ENCODE data around the gene GIGYF2. TPM values are rescaled to one million over a fixed set of nuclear protein-coding genes. Genes with fewer than 3 reads are reported as not detected.

GIGYF2 gene
- total RNA-seq, 1 experiment from 2014 or later: 71.1 TPM

DNA sequence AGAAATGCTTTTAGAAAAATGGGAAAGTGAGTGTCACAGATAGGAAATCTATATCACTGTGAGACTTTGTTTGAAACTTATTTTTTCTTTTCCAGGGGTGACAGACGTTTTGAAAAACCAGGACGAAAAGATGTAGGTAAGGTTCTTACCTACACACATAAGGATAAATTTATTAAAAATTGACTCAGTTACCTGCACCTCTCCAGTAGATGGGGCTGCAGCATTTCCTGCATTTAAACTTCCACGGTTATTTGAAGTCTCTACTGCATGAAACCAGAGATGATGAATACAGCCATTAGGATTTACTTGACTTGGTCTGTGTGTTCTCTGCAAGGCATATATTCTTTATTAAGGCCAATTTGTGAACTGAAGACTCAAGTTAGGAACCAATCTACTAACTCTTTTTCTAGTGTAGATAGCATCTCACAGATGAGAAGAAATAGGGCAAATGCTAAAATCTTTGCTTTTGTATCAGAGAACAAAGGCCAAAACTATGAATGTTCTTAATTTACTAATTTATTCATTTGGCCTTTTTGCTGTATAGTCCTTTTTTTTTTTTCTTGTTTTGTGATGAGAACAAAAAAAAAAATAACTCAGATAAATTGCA is 64.3 kb downstream of the GIGYF2 start:
- ChIA-PET POLR2A (no interaction called here), CTCF (interaction anchor here (0.6 to 0.8 kb wide), 3 partner anchors 10 to 486 kb away, joined by 3 to 4 read pairs (median 4); no protein-coding TSS in a partner anchor)
- no peaks in the 10 kb centered on the region for H3K9me3 Mint-ChIP-seq (ENCODE audit: unreplicated experiment)
- no TSS peak for BruUV-seq (replicated peaks)
- no peak overlapping the region for H3K27ac Mint-ChIP-seq (ENCODE audit: low read depth, unreplicated experiment)
- no peaks in the 10 kb centered on the region for H3K27me3 Mint-ChIP-seq (ENCODE audit: insufficient read depth, unreplicated experiment)
- TF ChIP-seq, protein P1, sequence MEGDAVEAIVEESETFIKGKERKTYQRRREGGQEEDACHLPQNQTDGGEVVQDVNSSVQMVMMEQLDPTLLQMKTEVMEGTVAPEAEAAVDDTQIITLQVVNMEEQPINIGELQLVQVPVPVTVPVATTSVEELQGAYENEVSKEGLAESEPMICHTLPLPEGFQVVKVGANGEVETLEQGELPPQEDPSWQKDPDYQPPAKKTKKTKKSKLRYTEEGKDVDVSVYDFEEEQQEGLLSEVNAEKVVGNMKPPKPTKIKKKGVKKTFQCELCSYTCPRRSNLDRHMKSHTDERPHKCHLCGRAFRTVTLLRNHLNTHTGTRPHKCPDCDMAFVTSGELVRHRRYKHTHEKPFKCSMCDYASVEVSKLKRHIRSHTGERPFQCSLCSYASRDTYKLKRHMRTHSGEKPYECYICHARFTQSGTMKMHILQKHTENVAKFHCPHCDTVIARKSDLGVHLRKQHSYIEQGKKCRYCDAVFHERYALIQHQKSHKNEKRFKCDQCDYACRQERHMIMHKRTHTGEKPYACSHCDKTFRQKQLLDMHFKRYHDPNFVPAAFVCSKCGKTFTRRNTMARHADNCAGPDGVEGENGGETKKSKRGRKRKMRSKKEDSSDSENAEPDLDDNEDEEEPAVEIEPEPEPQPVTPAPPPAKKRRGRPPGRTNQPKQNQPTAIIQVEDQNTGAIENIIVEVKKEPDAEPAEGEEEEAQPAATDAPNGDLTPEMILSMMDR (IDR thresholded peaks at IDR 0.05; ENCODE audit: unreplicated experiment): peak; percentile 38
- peak; percentile 54 for DNase-seq (ENCODE audit: unreplicated experiment)
- intact Hi-C loops (cut with micrococcal nuclease): loop anchor here (1.0 kb wide), 2 partner anchors 155 to 490 kb away; partner anchors contain the start of gene ATG16L1
- peaks cover 60% of the 10 kb centered on the region for H3K36me3 Mint-ChIP-seq (ENCODE audit: insufficient read depth, unreplicated experiment)
- no peak overlapping the region for H3K4me3 Mint-ChIP-seq (ENCODE audit: unreplicated experiment)
- no peaks in the 10 kb centered on the region for H3K4me1 Mint-ChIP-seq (ENCODE audit: insufficient read depth, unreplicated experiment)

DNA sequence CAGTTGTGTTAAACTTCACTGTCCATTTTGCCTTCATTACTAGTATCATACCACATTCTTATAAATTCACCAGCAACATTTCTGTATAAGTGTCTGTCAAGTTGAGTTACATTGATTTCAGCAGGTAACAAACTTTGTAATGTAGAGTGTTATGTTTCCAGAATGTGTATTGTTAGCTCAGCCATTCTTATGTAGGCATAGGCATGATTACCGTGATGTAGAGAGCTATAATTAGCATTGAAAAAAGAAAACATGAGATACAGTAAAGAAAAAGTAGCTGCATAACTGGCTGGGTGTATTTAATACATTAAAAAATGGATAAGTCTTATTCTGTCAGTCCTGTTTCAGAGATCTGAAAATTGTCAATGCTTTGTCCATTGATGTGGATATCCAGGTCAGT is 70.7 kb downstream of the GIGYF2 start:
- TF ChIP-seq, protein P1 (IDR thresholded peaks at IDR 0.05; ENCODE audit: unreplicated experiment): no peak

DNA sequence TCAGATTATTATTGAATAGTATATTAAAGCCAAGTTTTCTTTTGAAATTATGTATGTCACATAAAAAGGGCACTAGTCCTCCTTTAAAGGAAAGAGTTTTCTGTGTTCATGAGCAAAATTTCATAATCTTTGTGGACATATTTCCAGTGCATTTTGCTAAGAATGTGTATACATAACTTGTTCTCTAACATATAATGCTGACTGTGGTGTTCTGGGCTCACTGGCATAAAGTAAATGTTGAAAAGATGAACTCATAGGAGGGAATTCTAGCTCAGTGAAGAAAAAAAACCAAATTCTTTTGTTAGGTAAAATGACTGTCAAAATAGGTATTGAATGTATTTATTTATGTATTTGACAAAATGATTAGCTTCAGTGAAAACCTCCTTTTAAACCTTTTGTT is 73.1 kb downstream of the GIGYF2 start:
- no peak for DNase-seq (ENCODE audit: unreplicated experiment)
- intact Hi-C loops (cut with micrococcal nuclease): no loop called here
- Mint-ChIP-seq H3K27me3 (ENCODE audit: insufficient read depth, unreplicated experiment) (no peaks in the 10 kb centered on the region), H3K4me1 (ENCODE audit: insufficient read depth, unreplicated experiment) (no peaks in the 10 kb centered on the region), H3K27ac (ENCODE audit: low read depth, unreplicated experiment) (no peak overlapping the region), H3K4me3 (ENCODE audit: unreplicated experiment) (no peak overlapping the region), H3K9me3 (ENCODE audit: unreplicated experiment) (no peaks in the 10 kb centered on the region), H3K36me3 (ENCODE audit: insufficient read depth, unreplicated experiment) (peaks cover 48% of the 10 kb centered on the region)
- ChIA-PET POLR2A (no interaction called here), CTCF (interaction anchor here (0.6 kb wide), 2 partner anchors 25 to 66 kb away, joined by 3 to 4 read pairs; no protein-coding TSS in a partner anchor)
- TF ChIP-seq, protein P1 (IDR thresholded peaks at IDR 0.05; ENCODE audit: unreplicated experiment): no peak
- BruUV-seq (replicated peaks): no TSS peak

More for the DNA sequence above, 70.7 kb downstream of the GIGYF2 start:
- ChIA-PET POLR2A (interaction anchor here (1.0 to 1.1 kb wide), 2 partner anchors 16 to 46 kb away, joined by 3 to 4 read pairs; no protein-coding TSS in a partner anchor), CTCF (interaction anchor here (0.5 to 1.5 kb wide), 2 partner anchors 157 to 159 kb away, joined by 3 to 4 read pairs; no protein-coding TSS in a partner anchor)
- intact Hi-C loops (cut with micrococcal nuclease): no loop called here
- no peaks in the 10 kb centered on the region for H3K27me3 Mint-ChIP-seq (ENCODE audit: insufficient read depth, unreplicated experiment)
- DNase-seq (ENCODE audit: unreplicated experiment): no peak
- no peaks in the 10 kb centered on the region for H3K4me1 Mint-ChIP-seq (ENCODE audit: insufficient read depth, unreplicated experiment)
- no peak overlapping the region for H3K4me3 Mint-ChIP-seq (ENCODE audit: unreplicated experiment)
- peaks cover 61% of the 10 kb centered on the region for H3K36me3 Mint-ChIP-seq (ENCODE audit: insufficient read depth, unreplicated experiment)
- no peak overlapping the region for H3K27ac Mint-ChIP-seq (ENCODE audit: low read depth, unreplicated experiment)
- H3K9me3 Mint-ChIP-seq (ENCODE audit: unreplicated experiment): no peaks in the 10 kb centered on the region
- BruUV-seq (replicated peaks): no TSS peak

DNA sequence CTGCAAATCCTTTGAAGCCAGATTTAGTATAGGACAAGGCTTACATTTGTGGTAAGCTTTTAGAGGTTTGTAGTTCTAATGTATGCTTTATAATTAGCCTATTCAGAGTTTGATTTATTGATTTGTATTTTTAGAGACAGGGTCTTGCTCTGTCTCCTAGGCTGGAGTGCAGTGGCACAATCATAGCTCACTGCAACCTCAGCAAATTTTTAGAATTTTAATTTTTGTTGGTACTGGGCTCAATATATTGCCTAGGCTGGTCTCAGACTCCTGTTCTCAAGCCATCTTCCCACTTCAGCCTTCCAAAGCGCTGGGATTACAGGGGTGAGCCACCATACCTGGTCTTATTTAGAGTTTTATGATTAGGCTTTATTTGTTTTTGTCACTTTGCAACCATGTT is 74.7 kb downstream of the GIGYF2 start:
- H3K36me3 Mint-ChIP-seq (ENCODE audit: insufficient read depth, unreplicated experiment): peaks cover 48% of the 10 kb centered on the region
- no peaks in the 10 kb centered on the region for H3K27me3 Mint-ChIP-seq (ENCODE audit: insufficient read depth, unreplicated experiment)
- no peaks in the 10 kb centered on the region for H3K9me3 Mint-ChIP-seq (ENCODE audit: unreplicated experiment)
- no peak overlapping the region for H3K4me3 Mint-ChIP-seq (ENCODE audit: unreplicated experiment)
- BruUV-seq (replicated peaks): no TSS peak
- no peaks in the 10 kb centered on the region for H3K4me1 Mint-ChIP-seq (ENCODE audit: insufficient read depth, unreplicated experiment)
- CTCF ChIA-PET: interaction anchor here (0.7 kb wide), 1 partner anchor 671 kb away, joined by 3 read pairs; no protein-coding TSS in a partner anchor
- TF ChIP-seq, protein P1 (IDR thresholded peaks at IDR 0.05; ENCODE audit: unreplicated experiment): no peak
- no peak for DNase-seq (ENCODE audit: unreplicated experiment)
- intact Hi-C loops (cut with micrococcal nuclease): no loop called here
- POLR2A ChIA-PET: interaction anchor here (0.6 kb wide), 1 partner anchor 191 kb away, joined by 3 read pairs; no protein-coding TSS in a partner anchor
- H3K27ac Mint-ChIP-seq (ENCODE audit: low read depth, unreplicated experiment): no peak overlapping the region

Data from MCF 10A (cell line).